AG04450 (cell line): ENCODE data around the gene CDYL2. TPM values are rescaled to one million over a fixed set of nuclear protein-coding genes. Genes with fewer than 3 reads are reported as not detected.
"Not testable (repeated sequence)": the region's sequence is repeated elsewhere in the genome, so short reads cannot be mapped to it uniquely, and the experiment has no call there.

Source experiments
- CTCF ChIA-PET: fragments of 300-600, 350-600 bp; formaldehyde crosslinking; extraction: SDS; loops from one replicate; lab custom pipeline; 2022; ENCODE audit warnings: antibody characterized with exemption, inconsistent platforms; lab: Charles Lee
- POLR2A ChIA-PET: fragments of 350-600 bp; formaldehyde crosslinking; extraction: SDS; loops from one replicate; lab custom pipeline; 2021; ENCODE audit warnings: antibody characterized with exemption, inconsistent platforms; lab: Yijun Ruan, JAX
- DNase-seq: peaks from one replicate; pipeline ENCODE4 v3.0.0-alpha.2; 2011; ENCODE audit warnings: low read depth, low spot score
- H3K27ac ChIP-seq: one replicate; pipeline ENCODE4 v1.5.1; 2012; ENCODE audit warnings: low read depth, low read length, control low read depth
- H3K27me3 ChIP-seq: one replicate; pipeline ENCODE4 v1.6.0; 2012; ENCODE audit warnings: low read length; ENCODE audit not compliant: control insufficient read depth, insufficient read depth
- H3K4me3 ChIP-seq: 2 replicates; pipeline ENCODE4 v1.5.1; 2011; ENCODE audit warnings: mild to moderate bottlenecking, low read depth, low read length, control low read depth
- H3K9me3 ChIP-seq: 2 replicates; pipeline ENCODE4 v1.5.1; 2012; ENCODE audit warnings: low read length; ENCODE audit not compliant: control insufficient read depth, insufficient read depth
- CTCF ChIP-seq: IDR thresholded peaks from 2 replicates; pipeline ENCODE4 v1.5.1; 2011; ENCODE audit warnings: low read depth, low read length, control low read depth, inconsistent platforms
- polyA plus RNA-seq: library from polyadenylated mRNA; depleted of rRNA; stranded (reverse); fragments of >200 nt; gene quantifications from 2 replicates; pipeline ENCODE4 v1.2.3, GENCODE V29; 2011

Gene CDYL2
- polyA plus RNA-seq, 1 experiment = 2.3 TPM

- no peaks in the 10 kb centered on the region for H3K27me3 ChIP-seq
- H3K4me3 ChIP-seq = no peak overlapping the region
- no peak for DNase-seq
- POLR2A ChIA-PET = no interaction called here
- no peak for TF ChIP-seq CTCF
- H3K9me3 ChIP-seq = no peaks in the 10 kb centered on the region
- CTCF ChIA-PET = interaction anchor here (5.0 kb wide), 1 partner anchor 301 kb away, joined by 96 read pairs; no protein-coding TSS in a partner anchor
- no peak overlapping the region for H3K27ac ChIP-seq
Measured at GRCh38 chr16:80827007-80827406, 22.6 kb upstream of the CDYL2 start.

GRCh38 chr16:80825365-80825758 lies 21.0 kb upstream of the CDYL2 start:
- H3K4me3 ChIP-seq = no peak overlapping the region
- no peaks in the 10 kb centered on the region for H3K27me3 ChIP-seq
- no peak for TF ChIP-seq CTCF
- no peak for DNase-seq
- ChIA-PET CTCF (interaction anchor here (0.6 to 5.0 kb wide), 39 partner anchors 8 to 362 kb away, joined by 3 to 96 read pairs (median 4); no protein-coding TSS in a partner anchor), POLR2A (no interaction called here)
- no peaks in the 10 kb centered on the region for H3K9me3 ChIP-seq
- no peak overlapping the region for H3K27ac ChIP-seq

GRCh38 chr16:80824623-80825364 lies 20.4 kb upstream of the CDYL2 start:
- DNase-seq = peak; percentile 38
- H3K4me3 ChIP-seq = no peak overlapping the region
- peak; percentile 80 for TF ChIP-seq CTCF
- no peaks in the 10 kb centered on the region for H3K9me3 ChIP-seq
- H3K27ac ChIP-seq = no peak overlapping the region
- H3K27me3 ChIP-seq = no peaks in the 10 kb centered on the region
- ChIA-PET POLR2A (no interaction called here), CTCF (interaction anchor here (0.6 to 5.0 kb wide), 41 partner anchors 8 to 457 kb away, joined by 3 to 96 read pairs (median 4); no protein-coding TSS in a partner anchor)

GRCh38 chr16:80819988-80820387 lies 15.6 kb upstream of the CDYL2 start:
- H3K9me3 ChIP-seq = no peaks in the 10 kb centered on the region
- H3K27me3 ChIP-seq = peaks cover 8% of the 10 kb centered on the region
- ChIA-PET POLR2A (no interaction called here), CTCF (interaction anchor here (1.0 kb wide), 1 partner anchor 293 kb away, joined by 9 read pairs; no protein-coding TSS in a partner anchor)
- no peak overlapping the region for H3K27ac ChIP-seq
- DNase-seq = no peak
- H3K4me3 ChIP-seq = no peak overlapping the region
- no peak for TF ChIP-seq CTCF

- Histone ChIP-seq H3K27me3 (peaks cover 8% of the 10 kb centered on the region), H3K4me3 (no peak overlapping the region), H3K27ac (no peak overlapping the region), H3K9me3 (no peaks in the 10 kb centered on the region)
- CTCF ChIA-PET = interaction anchor here (2.2 kb wide), 1 partner anchor 289 kb away, joined by 8 read pairs; no protein-coding TSS in a partner anchor
- TF ChIP-seq CTCF = no peak
- no peak for DNase-seq
- POLR2A ChIA-PET = no interaction called here
Measured at GRCh38 chr16:80816356-80816755, 12.0 kb upstream of the CDYL2 start.

GRCh38 chr16:80815278-80815677 lies 10.9 kb upstream of the CDYL2 start:
- POLR2A ChIA-PET, DNase-seq, H3K9me3 ChIP-seq, H3K27ac ChIP-seq, H3K27me3 ChIP-seq, H3K4me3 ChIP-seq: not testable (repeated sequence)
- CTCF ChIA-PET = interaction anchor here (0.6 to 2.2 kb wide), 2 partner anchors 10 to 288 kb away, joined by 3 to 8 read pairs; no protein-coding TSS in a partner anchor
